K562 (cell line): ENCODE data around the gene PSMC3IP. TPM values are rescaled to one million over a fixed set of nuclear protein-coding genes. Genes with fewer than 3 reads are reported as not detected.

Source experiments
- ATF2 ChIP-seq: sonication (generic); formaldehyde crosslinking; IDR thresholded peaks from 2 replicates; pipeline ENCODE4 v1.8.1; 2022; ENCODE audit warnings: missing genetic modification reagents
- CBFA2T2 ChIP-seq: fragments of 450-650 bp; conservative IDR thresholded peaks from 2 replicates; pipeline ENCODE4 v1.6.1; 2017; ENCODE audit warnings: mild to moderate bottlenecking
- CREB5 ChIP-seq: fragments of 250-450 bp; sonication (Bioruptor Pico); IDR thresholded peaks from 2 replicates; pipeline ENCODE4 v1.5.0; 2020; ENCODE audit warnings: mild to moderate bottlenecking
- FOXA3 ChIP-seq, 2 experiments: fragments of 450-650 bp in 1 of 2; sonication (generic) in 1 of 2; formaldehyde crosslinking; IDR thresholded peaks in 1 of 2; conservative IDR thresholded peaks in 1 of 2; 2 replicates each; pipeline versions ENCODE4 v1.4.0 to v1.8.0; 2020 to 2022; ENCODE audit warnings: mild to moderate bottlenecking in 2 of 2, missing genetic modification reagents in 1 of 2
- MAZ ChIP-seq, 2 experiments: fragments of 450-650 bp in 1 of 2; sonication (generic) in 1 of 2; formaldehyde crosslinking; IDR thresholded peaks in 1 of 2; conservative IDR thresholded peaks in 1 of 2; 2 replicates each; pipeline versions ENCODE4 v1.4.0 to v1.5.0; 2020; ENCODE audit warnings: mild to moderate bottlenecking in 1 of 2, missing genetic modification reagents in 1 of 2
- PRDM10 ChIP-seq: fragments of 450-650 bp; IDR thresholded peaks from 2 replicates; pipeline ENCODE4 v1.6.1; 2018; ENCODE audit not compliant: partially characterized antibody
- SFPQ ChIP-seq: fragments of 200-400 bp; formaldehyde crosslinking; IDR thresholded peaks from 2 replicates; pipeline ENCODE4 v1.6.1; 2017; ENCODE audit warnings: mild to moderate bottlenecking, low read depth, low read length, moderate library complexity
- SMAD1 ChIP-seq: fragments of 150-350 bp; IDR thresholded peaks from 2 replicates; pipeline ENCODE4 v1.6.1; 2014; ENCODE audit warnings: low read length, low read depth; ENCODE audit not compliant: partially characterized antibody
- SMAD4 ChIP-seq: fragments of 250-450 bp; sonication (Bioruptor Pico); conservative IDR thresholded peaks from 2 replicates; pipeline ENCODE4 v1.8.0; 2021; ENCODE audit warnings: inconsistent platforms, mild to moderate bottlenecking, moderate library complexity
- SNIP1 ChIP-seq: fragments of 450-650 bp; IDR thresholded peaks from 2 replicates; pipeline ENCODE4 v1.7.1; 2017; ENCODE audit warnings: low read depth, mild to moderate bottlenecking
- TCFL5 ChIP-seq: fragments of 250-450 bp; sonication (Bioruptor Pico); conservative IDR thresholded peaks from 2 replicates; pipeline ENCODE4 v1.6.1; 2021; ENCODE audit warnings: mild to moderate bottlenecking, moderate library complexity, matching md5 sums
- THAP12 ChIP-seq: fragments of 250-450 bp; sonication (Bioruptor Pico); IDR thresholded peaks from 2 replicates; pipeline ENCODE4 v1.9.0; 2021; ENCODE audit warnings: mild to moderate bottlenecking, inconsistent platforms
- ZNF316 ChIP-seq: fragments of 450-650 bp; IDR thresholded peaks from 2 replicates; pipeline ENCODE4 v1.6.1; 2016
- polyA plus RNA-seq, 8 experiments: library from polyadenylated mRNA; depleted of rRNA in 4 of 8; stranded (reverse) in 5 of 8; unstranded in 3 of 8; fragments of >200 nt; fragmentation: Nextera tagmentation in 2 of 8; fragmentation: Illumina TruSeq in 1 of 8; extraction: Ambion mirVana in 2 of 8; extraction: Trizol in 1 of 8; gene quantifications; 2 replicates each; pipeline versions ENCODE4 v1.2.1 to v1.2.3, GENCODE V29; 2011 to 2014; ENCODE audit warnings: inconsistent platforms in 1 of 8, missing spikeins in 1 of 8
- total RNA-seq, 7 experiments: library from RNA; depleted of rRNA in 6 of 7; stranded (reverse); fragments of >200 nt in 6 of 7; fragmentation: Illumina TruSeq in 2 of 7; extraction: Trizol in 2 of 7; gene quantifications; 2 replicates each; pipeline versions ENCODE4 v1.2.1 to v1.2.3, GENCODE V29; 2011 to 2021; ENCODE audit warnings: low replicate concordance in 1 of 7

The PSMC3IP gene
- total and polyA plus RNA-seq, 9 of the 15 experiments (the other 6 are each of a cell fraction or from before 2014, with no cell fraction given) = 13.8 to 65.6 (median 32.8) TPM

GRCh38 chr17:42535155-42536047 lies 42.1 kb downstream of the PSMC3IP start (continued):
- TF ChIP-seq THAP12 (CRISPR knock-in tag) (no peak), SMAD1 (no peak), MAZ (CRISPR knock-in tag; conservative IDR thresholded peaks at IDR 0.05 in 1 of 2, IDR thresholded peaks at IDR 0.05 in 1 of 2) (peak in 1 of 2 experiments; percentile 80; a peak in 2 of 4 replicates), CBFA2T2 (no peak), TCFL5 (CRISPR knock-in tag) (peak; percentile 85), SMAD4 (CRISPR knock-in tag) (peak; percentile 99), PRDM10 (no peak), SNIP1 (no peak), ZNF316 (no peak), ATF2 (no peak), CREB5 (CRISPR knock-in tag) (peak; percentile 94), FOXA3 (CRISPR knock-in tag; conservative IDR thresholded peaks at IDR 0.05 in 1 of 2, IDR thresholded peaks at IDR 0.05 in 1 of 2) (no peak; a peak in 1 of 4 replicates), SFPQ (no peak)
